Smooth muscle cell (in vitro differentiated cells): Measurements from ENCODE around the gene SYF2. TPM values are rescaled to one million over a fixed set of nuclear protein-coding genes. Genes with fewer than 3 reads are reported as not detected.

Experiments
- DNase-seq: peaks from one replicate; lab custom pipeline; 2025; ENCODE audit not compliant: unreplicated experiment; lab: John Stamatoyannopoulos, UW
- H2AFZ ChIP-seq: fragments of 200-600 bp; sonication (generic); 2 replicates; pipeline ENCODE4 v1.6.0; 2016; ENCODE audit warnings: antibody characterized with exemption, low read depth, mild to moderate bottlenecking
- H3F3A ChIP-seq: fragments of 200-600 bp; sonication (generic); 2 replicates; pipeline ENCODE4 v1.6.0; 2017; ENCODE audit warnings: antibody characterized with exemption, low read depth
- H3K27ac ChIP-seq: fragments of 200-600 bp; sonication (generic); 2 replicates; pipeline ENCODE4 v1.5.1; 2016; ENCODE audit warnings: low read depth, mild to moderate bottlenecking
- H3K27me3 ChIP-seq: fragments of 200-600 bp; sonication (generic); 2 replicates; pipeline ENCODE4 v1.6.1; 2016; ENCODE audit warnings: low read depth, mild to moderate bottlenecking
- H3K36me3 ChIP-seq: fragments of 200-600 bp; sonication (generic); 2 replicates; pipeline ENCODE4 v1.5.1; 2016; ENCODE audit warnings: low read depth
- H3K4me1 ChIP-seq: fragments of 200-600 bp; sonication (generic); 2 replicates; pipeline ENCODE4 v1.5.1; 2016; ENCODE audit warnings: low read depth
- H3K4me2 ChIP-seq: fragments of 200-600 bp; sonication (generic); 2 replicates; pipeline ENCODE4 v1.6.0; 2016; ENCODE audit warnings: mild to moderate bottlenecking
- H3K4me3 ChIP-seq: fragments of 200-600 bp; sonication (generic); 2 replicates; pipeline ENCODE4 v1.5.1; 2016; ENCODE audit warnings: mild to moderate bottlenecking
- H3K79me2 ChIP-seq: fragments of 200-600 bp; sonication (generic); 2 replicates; pipeline ENCODE4 v1.6.0; 2016; ENCODE audit warnings: low read depth, mild to moderate bottlenecking
- H3K9ac ChIP-seq: fragments of 200-600 bp; sonication (generic); 2 replicates; pipeline ENCODE4 v1.6.0; 2016; ENCODE audit warnings: low read depth
- H3K9me3 ChIP-seq: fragments of 200-600 bp; sonication (generic); replicated peaks from 2 replicates; pipeline ENCODE4 v1.5.1; 2016; ENCODE audit warnings: low read depth
- H4K20me1 ChIP-seq: fragments of 200-600 bp; sonication (generic); 2 replicates; pipeline ENCODE4 v1.6.0; 2016; ENCODE audit warnings: low read depth
- WGBS: methylation state at CpG from one replicate; pipeline ENCODE4 v1.1.7; 2016; ENCODE audit warnings: low lambda C conversion rate; 5-methylcytosine and 5-hydroxymethylcytosine counted together
- polyA plus RNA-seq: library from polyadenylated mRNA; unstranded; fragments of >200 nt; fragmentation: Nextera tagmentation; extraction: Ambion mirVana; gene quantifications from 2 replicates; pipeline ENCODE4 v1.2.1, GENCODE V29; 2016
- total RNA-seq: library from RNA; depleted of rRNA; stranded (reverse); fragments of >200 nt; gene quantifications from 2 replicates; pipeline ENCODE4 v1.2.3, GENCODE V29; 2014
- TF ChIP-seq, protein P1 (sequence below): fragments of 200-600 bp; sonication (generic); IDR thresholded peaks from 2 replicates; pipeline ENCODE4 v1.5.1; 2017; ENCODE audit warnings: borderline replicate concordance, mild to moderate bottlenecking, antibody characterized with exemption; ENCODE audit not compliant: insufficient read depth, poor library complexity, severe bottlenecking

The SYF2 gene
- total and polyA plus RNA-seq, 2 experiments from 2014 or later = 28.1 to 61.1 TPM

- no peak overlapping the region for H2AFZ ChIP-seq
- no peaks in the 10 kb centered on the region for H3K27me3 ChIP-seq
- H4K20me1 ChIP-seq = no peaks in the 10 kb centered on the region
- DNase-seq = no peak
- peaks cover 7% of the 10 kb centered on the region for H3F3A ChIP-seq
- 66% methylated on average over 14 of the region's 14 CpGs for WGBS
- H3K9me3 ChIP-seq = no peaks in the 10 kb centered on the region
- H3K27ac ChIP-seq = no peak overlapping the region
- H3K4me3 ChIP-seq = no peak overlapping the region
- no peaks in the 10 kb centered on the region for H3K4me1 ChIP-seq
- H3K36me3 ChIP-seq = no peaks in the 10 kb centered on the region
- no peaks in the 10 kb centered on the region for H3K79me2 ChIP-seq
- H3K9ac ChIP-seq = no peak overlapping the region
- no peak overlapping the region for H3K4me2 ChIP-seq
- TF ChIP-seq, protein P1, sequence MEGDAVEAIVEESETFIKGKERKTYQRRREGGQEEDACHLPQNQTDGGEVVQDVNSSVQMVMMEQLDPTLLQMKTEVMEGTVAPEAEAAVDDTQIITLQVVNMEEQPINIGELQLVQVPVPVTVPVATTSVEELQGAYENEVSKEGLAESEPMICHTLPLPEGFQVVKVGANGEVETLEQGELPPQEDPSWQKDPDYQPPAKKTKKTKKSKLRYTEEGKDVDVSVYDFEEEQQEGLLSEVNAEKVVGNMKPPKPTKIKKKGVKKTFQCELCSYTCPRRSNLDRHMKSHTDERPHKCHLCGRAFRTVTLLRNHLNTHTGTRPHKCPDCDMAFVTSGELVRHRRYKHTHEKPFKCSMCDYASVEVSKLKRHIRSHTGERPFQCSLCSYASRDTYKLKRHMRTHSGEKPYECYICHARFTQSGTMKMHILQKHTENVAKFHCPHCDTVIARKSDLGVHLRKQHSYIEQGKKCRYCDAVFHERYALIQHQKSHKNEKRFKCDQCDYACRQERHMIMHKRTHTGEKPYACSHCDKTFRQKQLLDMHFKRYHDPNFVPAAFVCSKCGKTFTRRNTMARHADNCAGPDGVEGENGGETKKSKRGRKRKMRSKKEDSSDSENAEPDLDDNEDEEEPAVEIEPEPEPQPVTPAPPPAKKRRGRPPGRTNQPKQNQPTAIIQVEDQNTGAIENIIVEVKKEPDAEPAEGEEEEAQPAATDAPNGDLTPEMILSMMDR = no peak
These were observed 45.9 kb downstream of the SYF2 start for GRCh38 chr1:25186161-25187007.

DNA sequence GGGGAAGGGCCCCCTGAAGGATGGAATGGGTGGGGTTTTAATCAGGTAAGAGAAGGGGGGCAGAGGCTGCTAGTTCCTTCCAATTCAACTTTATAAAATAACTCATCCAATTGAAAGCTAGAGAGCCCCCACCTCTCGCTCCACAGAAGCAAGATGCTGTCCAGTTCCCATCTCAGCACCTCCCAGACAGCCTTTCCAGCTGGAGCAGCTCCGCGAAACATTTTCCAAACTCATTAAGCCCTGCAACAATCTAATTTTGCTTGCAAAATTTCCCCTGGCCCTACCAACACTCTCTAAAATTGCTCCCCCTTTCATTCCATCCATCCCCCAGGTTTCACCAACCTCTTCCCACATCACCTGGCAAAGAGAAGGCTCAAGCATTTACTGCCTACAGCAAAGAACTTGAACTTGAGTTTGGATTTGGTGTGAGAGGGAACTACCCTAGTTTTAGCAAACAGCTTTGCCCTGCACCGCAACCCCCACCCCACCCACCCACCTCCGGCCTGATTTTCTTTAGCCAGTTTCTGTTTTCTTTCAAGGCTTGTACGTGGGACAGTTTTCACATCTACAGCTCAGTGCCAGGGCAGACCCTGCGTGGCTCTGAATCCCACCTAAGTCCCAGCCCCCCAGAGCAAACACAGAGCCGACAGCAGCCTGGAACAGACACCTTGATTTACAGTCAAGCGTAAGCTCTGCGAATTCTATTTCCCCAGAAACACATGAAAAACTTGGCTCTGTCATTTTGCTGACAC lies 46.7 kb downstream of the SYF2 start:
- H3K36me3 ChIP-seq = no peaks in the 10 kb centered on the region
- H3K4me1 ChIP-seq = no peaks in the 10 kb centered on the region
- no peak overlapping the region for H2AFZ ChIP-seq
- WGBS = 65% methylated on average over 10 of the region's 10 CpGs
- TF ChIP-seq, protein P1 = no peak
- peaks cover 7% of the 10 kb centered on the region for H3F3A ChIP-seq
- no peak overlapping the region for H3K9ac ChIP-seq
- no peaks in the 10 kb centered on the region for H3K9me3 ChIP-seq
- H4K20me1 ChIP-seq = no peaks in the 10 kb centered on the region
- H3K4me2 ChIP-seq = no peak overlapping the region
- H3K27ac ChIP-seq = no peak overlapping the region
- H3K27me3 ChIP-seq = no peaks in the 10 kb centered on the region
- no peaks in the 10 kb centered on the region for H3K79me2 ChIP-seq
- no peak for DNase-seq
- H3K4me3 ChIP-seq = no peak overlapping the region

DNA sequence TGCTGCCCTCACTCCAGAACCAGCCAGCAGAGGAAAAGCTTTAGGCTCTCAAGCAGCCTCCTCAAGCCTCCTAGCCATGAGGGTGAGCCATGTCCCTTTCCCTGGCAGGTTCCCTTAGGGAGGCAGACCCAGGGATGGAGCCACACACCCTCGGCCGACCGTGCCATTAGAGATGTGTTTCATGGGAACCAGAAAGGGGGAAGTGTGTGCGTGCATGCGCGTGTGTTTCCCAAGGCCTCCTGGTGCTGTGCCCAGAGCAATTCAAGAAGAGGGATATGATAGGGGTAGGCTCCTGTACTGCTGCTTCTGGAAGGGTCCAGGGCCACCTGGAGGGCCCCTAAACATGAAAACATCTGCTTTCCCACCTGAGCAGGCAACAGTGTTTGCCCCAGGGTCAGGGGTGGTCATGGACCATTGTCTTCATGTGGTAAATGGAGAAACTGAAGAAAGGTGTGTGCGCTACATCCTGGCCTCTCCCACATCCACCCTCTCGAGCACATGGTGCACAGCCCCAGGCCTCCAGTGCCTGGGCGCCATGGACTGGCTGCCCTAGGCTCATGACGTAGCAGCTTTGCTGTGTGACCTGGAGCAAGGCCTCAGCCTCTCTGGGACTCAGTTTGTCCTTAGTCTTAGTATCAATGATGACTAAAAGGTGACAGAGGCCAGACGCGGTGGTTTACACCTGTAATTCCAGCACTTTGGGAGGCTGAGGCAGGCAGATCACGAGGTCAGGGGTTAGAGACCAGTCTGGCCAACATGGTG lies 48.1 kb downstream of the SYF2 start:
- H3K27ac ChIP-seq = no peak overlapping the region
- H3K9me3 ChIP-seq = no peaks in the 10 kb centered on the region
- H2AFZ ChIP-seq = no peak overlapping the region
- H3K4me1 ChIP-seq = no peaks in the 10 kb centered on the region
- no peaks in the 10 kb centered on the region for H3K36me3 ChIP-seq
- DNase-seq = no peak
- H3K4me3 ChIP-seq = no peak overlapping the region
- peaks cover 7% of the 10 kb centered on the region for H3F3A ChIP-seq
- no peak overlapping the region for H3K9ac ChIP-seq
- over 99% methylated on average over 13 of the region's 13 CpGs for WGBS
- no peak overlapping the region for H3K4me2 ChIP-seq
- no peaks in the 10 kb centered on the region for H4K20me1 ChIP-seq
- H3K79me2 ChIP-seq = no peaks in the 10 kb centered on the region
- no peaks in the 10 kb centered on the region for H3K27me3 ChIP-seq
- TF ChIP-seq, protein P1 = no peak
